Measurements from ENCODE around the gene AKNA. TPM values are rescaled to one million over a fixed set of nuclear protein-coding genes. Genes with fewer than 3 reads are reported as not detected.

The AKNA gene
- total RNA-seq, 4 donors from 2014 or later = 10.5 to 27.1 (median 14.4) TPM

DNA sequence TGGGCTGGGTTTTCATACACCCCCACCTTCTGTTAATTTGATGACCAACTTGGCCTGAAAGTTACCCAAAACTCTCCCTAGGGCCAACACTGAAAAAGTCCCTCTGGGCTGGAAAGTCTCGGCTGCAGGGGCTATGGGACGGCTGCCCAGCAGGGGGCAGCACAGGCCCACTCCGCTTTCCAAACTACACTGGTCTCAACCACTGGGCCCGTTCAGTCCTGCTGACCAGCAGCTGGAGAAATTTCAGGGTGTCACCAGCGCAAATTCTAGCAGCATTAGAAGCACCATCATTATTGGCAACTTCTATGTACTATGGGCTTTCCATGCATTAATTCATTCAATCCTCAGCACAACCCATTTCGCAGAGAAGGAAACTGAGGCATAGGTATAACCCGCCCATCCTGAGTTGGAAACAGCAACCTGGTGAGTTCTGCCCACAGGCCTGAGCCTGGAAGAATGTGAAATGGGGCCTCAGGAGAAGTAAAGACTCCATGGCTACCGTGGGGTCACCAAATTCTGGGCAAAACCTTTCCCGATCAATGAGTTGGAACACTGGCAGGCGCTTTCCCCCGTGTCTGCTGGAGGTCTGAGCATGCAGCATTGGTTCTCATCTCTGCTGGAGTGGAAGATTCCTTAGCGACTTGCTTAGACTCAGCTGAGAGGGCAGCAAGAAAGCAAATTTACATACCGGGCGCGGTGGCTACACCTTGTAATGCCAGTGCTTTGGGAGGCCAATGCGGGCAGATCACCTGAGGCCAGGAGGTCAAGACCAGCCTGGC, 48.5 kb downstream of the AKNA start:
- no peak overlapping the region for H3K4me3 ChIP-seq
- 91% methylated on average over 14 of the region's 16 CpGs for WGBS
- TF ChIP-seq POLR2AphosphoS5 (IDR thresholded peaks at IDR 0.05) (no peak), POLR2A (IDR thresholded peaks at IDR 0.05) (no peak)
- TF ChIP-seq, protein P1, sequence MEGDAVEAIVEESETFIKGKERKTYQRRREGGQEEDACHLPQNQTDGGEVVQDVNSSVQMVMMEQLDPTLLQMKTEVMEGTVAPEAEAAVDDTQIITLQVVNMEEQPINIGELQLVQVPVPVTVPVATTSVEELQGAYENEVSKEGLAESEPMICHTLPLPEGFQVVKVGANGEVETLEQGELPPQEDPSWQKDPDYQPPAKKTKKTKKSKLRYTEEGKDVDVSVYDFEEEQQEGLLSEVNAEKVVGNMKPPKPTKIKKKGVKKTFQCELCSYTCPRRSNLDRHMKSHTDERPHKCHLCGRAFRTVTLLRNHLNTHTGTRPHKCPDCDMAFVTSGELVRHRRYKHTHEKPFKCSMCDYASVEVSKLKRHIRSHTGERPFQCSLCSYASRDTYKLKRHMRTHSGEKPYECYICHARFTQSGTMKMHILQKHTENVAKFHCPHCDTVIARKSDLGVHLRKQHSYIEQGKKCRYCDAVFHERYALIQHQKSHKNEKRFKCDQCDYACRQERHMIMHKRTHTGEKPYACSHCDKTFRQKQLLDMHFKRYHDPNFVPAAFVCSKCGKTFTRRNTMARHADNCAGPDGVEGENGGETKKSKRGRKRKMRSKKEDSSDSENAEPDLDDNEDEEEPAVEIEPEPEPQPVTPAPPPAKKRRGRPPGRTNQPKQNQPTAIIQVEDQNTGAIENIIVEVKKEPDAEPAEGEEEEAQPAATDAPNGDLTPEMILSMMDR (IDR thresholded peaks at IDR 0.05) = peak; percentile 30 to 64
- no peaks in the 10 kb centered on the region for H3K9me3 ChIP-seq
- H3K4me1 ChIP-seq = no peaks in the 10 kb centered on the region
- no peak for DNase-seq (ENCODE audit: low spot score in 2 of 2)
- H3K27ac ChIP-seq = no peak overlapping the region
- H3K27me3 ChIP-seq = no peaks in the 10 kb centered on the region
- peaks cover 84% of the 10 kb centered on the region for H3K36me3 ChIP-seq

DNA sequence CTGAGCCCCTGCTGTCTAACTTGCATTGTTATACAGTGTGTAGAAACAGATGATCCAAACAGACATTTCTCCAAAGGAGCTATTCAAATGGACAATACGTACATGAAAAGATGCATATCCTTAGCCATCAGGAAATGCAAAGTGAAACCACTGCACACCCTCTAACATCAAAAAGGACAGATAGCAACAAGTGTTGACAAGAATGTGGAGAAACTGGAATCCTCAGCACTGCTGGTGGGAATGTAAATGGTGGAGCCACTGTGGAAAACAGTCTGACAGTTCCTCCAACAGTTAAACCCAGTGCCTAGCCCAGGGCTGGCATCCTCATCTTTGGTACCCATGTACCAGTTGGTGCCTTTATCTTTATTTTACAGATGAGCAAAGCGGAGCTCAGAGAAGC, 49.6 kb downstream of the AKNA start:
- Histone ChIP-seq H3K27me3 (no peaks in the 10 kb centered on the region), H3K9me3 (no peaks in the 10 kb centered on the region), H3K27ac (no peak overlapping the region), H3K4me1 (no peaks in the 10 kb centered on the region), H3K4me3 (no peak overlapping the region), H3K36me3 (peaks cover 74% of the 10 kb centered on the region)
- TF ChIP-seq EP300 (IDR thresholded peaks at IDR 0.05) (no peak), POLR2AphosphoS5 (IDR thresholded peaks at IDR 0.05) (no peak), POLR2A (IDR thresholded peaks at IDR 0.05) (no peak)
- TF ChIP-seq, protein P1 (IDR thresholded peaks at IDR 0.05) = no peak
- 86% methylated on average over 2 of the region's 2 CpGs for WGBS
- no peak for DNase-seq (ENCODE audit: low spot score in 2 of 2)

GRCh38 chr9:114336699-114337395, 50.9 kb downstream of the AKNA start:
- H3K9me3 ChIP-seq = no peaks in the 10 kb centered on the region
- H3K27me3 ChIP-seq = no peaks in the 10 kb centered on the region
- no peak for DNase-seq (ENCODE audit: low spot score in 2 of 2)
- WGBS = 92% methylated on average over 16 of the region's 23 CpGs
- no peaks in the 10 kb centered on the region for H3K4me1 ChIP-seq
- peaks cover 60% of the 10 kb centered on the region for H3K36me3 ChIP-seq
- no peak overlapping the region for H3K27ac ChIP-seq
- no peak for TF ChIP-seq EP300 (IDR thresholded peaks at IDR 0.05)
- no peak for TF ChIP-seq POLR2AphosphoS5 (IDR thresholded peaks at IDR 0.05)
- TF ChIP-seq, protein P1 (IDR thresholded peaks at IDR 0.05) = no peak
- TF ChIP-seq POLR2A (IDR thresholded peaks at IDR 0.05) = no peak
- H3K4me3 ChIP-seq = no peak overlapping the region

DNA sequence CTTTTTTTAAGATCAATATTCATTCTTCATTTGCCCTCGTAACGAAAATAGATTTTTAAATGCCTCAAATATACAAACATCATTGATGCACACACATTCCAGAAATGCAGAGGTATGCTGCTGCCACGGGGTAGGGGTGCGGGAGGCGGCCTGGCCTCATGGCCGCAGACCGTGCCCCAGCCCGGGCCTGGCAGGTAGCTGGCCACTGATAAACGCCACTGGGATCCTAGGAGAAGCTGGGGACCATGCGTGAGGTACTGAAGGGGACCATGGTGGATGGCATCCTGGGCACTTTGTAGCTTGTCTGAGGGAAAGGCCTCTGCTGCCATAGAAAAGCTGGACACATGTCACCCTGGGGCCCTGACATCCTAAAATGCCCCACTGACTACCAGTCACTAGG, 51.6 kb downstream of the AKNA start:
- WGBS = 82% methylated on average over 10 of the region's 10 CpGs
- peaks cover 53% of the 10 kb centered on the region for H3K36me3 ChIP-seq

More for the DNA sequence above, 51.6 kb downstream of the AKNA start:
- Histone ChIP-seq H3K9me3 (no peaks in the 10 kb centered on the region), H3K4me3 (no peak overlapping the region), H3K27ac (no peak overlapping the region), H3K27me3 (no peaks in the 10 kb centered on the region), H3K4me1 (no peaks in the 10 kb centered on the region)
- DNase-seq (ENCODE audit: low spot score in 2 of 2) = no peak
- TF ChIP-seq POLR2A (IDR thresholded peaks at IDR 0.05) (no peak), POLR2AphosphoS5 (IDR thresholded peaks at IDR 0.05) (no peak), EP300 (IDR thresholded peaks at IDR 0.05) (no peak)
- TF ChIP-seq, protein P1 (IDR thresholded peaks at IDR 0.05) = no peak
